HG03571 (cell line): ENCODE data around the gene PPFIA3.
A peak's percentile ranks its signal among the peaks of the same experiment; 100 is the strongest.
"Not testable (repeated sequence)": the region's sequence is repeated elsewhere in the genome, so short reads cannot be mapped to it uniquely, and the experiment has no call there.

Experiments
- ATAC-seq: cut with Tn5 transposase; IDR thresholded peaks from one replicate; pipeline ENCODE4 v1.9.1; 2021; ENCODE audit not compliant: unreplicated experiment

Gene PPFIA3

DNA sequence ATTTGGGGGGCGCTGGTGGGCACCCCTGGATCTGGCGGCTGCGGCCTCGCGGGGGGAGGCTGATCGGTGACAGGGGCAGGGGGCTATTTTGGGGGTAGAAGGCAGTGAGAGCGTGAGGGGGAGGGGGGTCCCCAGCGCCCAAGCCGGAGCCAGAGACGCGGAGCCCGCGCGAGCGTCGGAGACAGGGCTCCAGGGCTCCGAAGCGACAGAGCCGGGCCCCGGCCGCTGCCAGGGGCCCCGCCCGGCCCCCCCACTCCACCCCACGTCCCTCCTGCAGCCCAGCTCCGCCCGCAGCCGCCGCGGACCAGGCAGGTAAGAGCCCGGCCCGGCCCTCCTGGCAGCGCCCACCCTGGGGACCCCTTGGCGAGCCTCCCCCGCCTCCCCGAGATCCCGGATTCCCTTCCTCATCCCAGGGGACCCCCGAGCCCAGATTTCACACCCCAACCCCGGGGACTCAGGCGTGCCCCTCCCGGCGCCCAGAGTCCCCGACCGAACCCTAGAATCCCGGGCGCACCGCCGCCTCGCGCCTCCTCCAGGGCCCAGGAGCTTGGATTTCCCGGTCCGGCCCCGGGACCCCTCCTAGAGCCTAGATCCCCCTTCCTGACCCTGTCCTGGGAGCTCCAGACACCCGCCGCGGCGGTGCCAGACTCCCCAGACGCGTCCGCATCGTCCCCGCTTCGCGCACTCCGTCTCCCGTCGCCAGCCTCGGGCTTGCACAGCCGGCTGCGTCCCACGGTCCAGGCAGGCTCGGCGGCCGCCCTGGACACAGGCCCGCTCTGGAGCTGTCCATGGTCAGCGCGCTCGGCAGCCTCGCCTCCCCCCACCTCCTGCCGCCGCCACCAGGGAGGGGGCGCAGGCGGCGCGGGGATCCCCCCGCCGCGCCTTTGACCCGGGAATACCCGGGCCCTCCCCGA, at the start of gene PPFIA3:
Gene PPFIA3, plus strand, starts transcription at position 134 of the 914 bp plus-strand sequence. CDS start 8,330 bp downstream, outside the sequence.
- ATAC-seq = no peak

GRCh38 chr19:49070416-49070815, 48.9 kb upstream of the PPFIA3 start:
- no peak for ATAC-seq

DNA sequence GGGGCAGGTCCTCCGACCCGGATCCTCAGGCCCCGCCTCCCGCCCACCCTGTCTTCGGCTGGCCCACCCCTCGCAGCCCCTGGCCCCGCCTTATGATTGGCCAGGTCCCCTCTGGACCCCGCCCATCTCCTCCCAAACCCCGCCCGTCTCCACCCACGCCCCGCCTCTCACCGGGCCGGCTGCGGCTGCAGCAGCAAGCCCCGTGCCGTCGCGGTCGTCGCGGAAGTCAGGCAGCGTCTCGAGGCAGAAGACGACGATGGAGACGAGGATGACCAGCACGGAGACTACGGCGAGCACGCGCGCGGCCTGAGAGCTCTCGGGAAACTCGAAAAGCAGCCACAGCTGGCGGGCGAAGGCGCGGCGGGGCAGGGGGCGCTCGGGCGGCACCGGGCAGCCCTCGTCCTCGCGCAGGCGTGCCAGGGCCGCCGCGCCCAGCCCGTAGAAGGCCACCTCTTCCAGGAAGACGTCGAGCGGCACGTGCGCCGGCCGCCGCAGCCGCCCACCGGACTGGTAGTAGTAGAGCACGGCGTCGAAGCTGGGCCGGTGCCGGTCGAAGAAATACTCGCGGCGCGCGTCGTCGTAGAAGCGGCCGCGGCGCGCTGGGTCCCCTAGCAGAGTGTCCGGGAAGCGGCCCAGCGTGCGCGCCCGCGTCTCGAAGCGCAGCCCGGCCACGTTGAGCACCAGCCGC, 47.3 kb upstream of the PPFIA3 start:
- no peak for ATAC-seq

- ATAC-seq = no peak
These were observed 45.6 kb upstream of the PPFIA3 start for GRCh38 chr19:49073514-49074378.

DNA sequence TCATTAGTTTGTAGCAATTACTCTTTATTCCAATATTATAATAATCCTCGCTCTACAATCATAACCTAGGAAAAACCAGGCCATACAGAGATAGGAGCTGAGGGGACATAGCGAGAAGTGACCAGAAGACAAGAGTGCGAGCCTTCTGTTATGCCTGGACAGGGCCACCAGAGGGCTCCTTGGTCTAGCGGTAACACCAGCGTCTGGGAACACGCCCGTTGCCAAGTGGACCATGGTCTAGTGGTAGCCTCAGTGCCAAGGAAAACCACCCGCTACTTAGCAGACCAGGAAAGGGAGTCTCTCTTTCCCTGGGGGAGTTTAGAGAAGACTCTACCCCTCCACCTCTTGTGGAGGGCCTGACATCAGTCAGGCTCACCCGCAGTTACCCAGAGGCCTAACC, 44.5 kb upstream of the PPFIA3 start:
- ATAC-seq = not testable (repeated sequence)

- ATAC-seq = no peak
These were observed 39.0 kb upstream of the PPFIA3 start for GRCh38 chr19:49080392-49080791.

DNA sequence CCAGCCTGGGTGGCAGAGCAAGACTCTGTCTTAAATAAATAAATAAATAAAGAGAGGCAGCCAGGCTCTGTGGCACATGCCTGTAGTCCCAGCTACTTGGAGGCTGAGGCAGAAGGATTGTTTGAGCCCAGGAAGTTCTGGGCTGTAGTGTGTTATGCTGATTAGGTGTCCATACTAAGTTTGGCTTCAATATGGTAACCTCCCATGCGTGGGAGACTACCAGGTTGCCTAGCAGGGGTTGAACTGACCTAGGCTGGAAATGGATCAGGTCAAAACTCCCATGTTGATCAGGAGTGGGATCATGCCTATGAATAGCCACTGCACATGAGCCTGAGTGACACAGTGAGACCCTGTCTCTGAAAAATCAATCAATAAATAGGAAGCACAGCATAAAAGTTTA, 38.1 kb upstream of the PPFIA3 start:
- ATAC-seq = no peak

DNA sequence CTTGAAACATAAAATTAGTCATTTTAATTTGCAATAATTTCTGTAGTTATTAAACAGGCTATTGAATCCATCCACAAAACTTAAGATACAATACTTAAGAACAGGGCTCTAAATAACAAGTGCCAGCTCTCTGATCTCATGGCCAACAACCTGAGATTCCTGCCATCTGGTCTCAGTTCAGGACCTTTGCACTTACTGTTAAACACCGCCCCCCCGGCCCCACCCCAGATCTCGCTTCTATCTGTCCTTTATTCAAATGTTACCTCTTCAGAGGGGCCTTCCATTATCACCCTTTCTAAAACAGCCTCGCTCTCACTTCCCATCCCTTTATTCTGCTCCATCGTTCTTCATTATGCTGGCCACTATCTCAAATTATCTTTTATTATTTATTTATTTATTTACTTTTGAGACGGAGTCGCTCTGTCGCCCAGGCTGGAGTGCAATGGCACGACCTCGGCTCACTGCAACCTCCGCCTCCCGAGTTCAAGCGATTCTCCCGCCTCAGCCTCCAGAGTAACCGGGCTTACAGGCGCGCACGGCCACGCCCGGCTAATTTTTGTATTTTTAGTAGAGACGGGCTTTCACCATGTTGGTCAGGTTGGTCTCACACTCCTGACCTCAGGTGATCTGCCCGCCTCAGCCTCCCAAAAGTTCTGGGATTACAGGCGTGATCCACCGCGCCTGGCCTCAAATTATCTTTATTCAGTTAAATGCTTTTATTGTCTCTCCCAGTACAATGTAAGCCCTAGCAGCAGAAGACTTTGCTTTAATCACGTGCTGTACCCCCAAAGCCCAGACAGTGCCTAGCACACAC, 34.9 kb upstream of the PPFIA3 start:
- ATAC-seq = no peak

DNA sequence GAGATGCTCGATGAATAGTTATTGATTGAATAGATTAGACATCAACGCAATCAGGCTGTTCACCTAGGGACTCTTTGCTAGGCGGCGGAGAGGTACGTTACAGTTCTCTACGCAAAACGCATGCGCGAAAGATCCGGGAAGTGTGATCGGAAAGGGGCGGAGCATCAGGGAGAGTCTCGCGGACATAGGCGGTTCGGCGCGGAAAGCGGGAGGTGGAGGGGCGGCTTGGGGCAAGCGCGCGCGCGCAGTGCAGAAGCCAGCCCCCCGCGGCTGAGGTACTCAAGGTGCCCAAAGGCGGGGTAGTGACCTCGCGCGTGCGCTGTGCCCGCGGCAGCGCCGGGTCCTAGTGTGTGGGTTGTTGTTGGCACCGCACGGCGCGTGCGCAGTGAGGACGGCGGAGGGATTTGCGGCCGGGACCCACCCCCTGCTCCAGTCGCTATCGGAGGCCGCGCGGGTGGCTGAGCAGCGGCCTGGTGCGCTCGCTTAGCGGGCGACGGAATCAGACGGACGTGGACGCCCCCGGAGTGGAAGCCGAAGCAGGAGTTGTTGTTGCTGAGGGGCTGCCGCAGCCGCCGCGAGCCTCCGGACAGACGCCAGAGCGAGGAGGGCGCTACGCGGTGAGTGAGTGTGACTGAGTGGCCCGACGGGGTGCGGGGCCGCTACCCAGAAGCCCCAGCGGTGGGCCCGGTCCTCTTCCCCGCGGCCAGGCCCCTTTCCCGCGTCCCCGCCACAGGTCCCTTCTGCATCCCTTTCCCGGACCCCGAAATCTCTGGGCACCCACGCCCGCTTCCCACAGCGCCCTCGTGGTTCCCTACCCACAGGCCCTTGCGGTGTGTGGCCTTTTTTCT, 34.1 kb upstream of the PPFIA3 start, which contains the start of gene SNRNP70:
Gene SNRNP70, plus strand, starts transcription at position 432 of the 848 bp plus-strand sequence. CDS start 964 bp downstream, outside the sequence.
- ATAC-seq = peak; percentile 73

DNA sequence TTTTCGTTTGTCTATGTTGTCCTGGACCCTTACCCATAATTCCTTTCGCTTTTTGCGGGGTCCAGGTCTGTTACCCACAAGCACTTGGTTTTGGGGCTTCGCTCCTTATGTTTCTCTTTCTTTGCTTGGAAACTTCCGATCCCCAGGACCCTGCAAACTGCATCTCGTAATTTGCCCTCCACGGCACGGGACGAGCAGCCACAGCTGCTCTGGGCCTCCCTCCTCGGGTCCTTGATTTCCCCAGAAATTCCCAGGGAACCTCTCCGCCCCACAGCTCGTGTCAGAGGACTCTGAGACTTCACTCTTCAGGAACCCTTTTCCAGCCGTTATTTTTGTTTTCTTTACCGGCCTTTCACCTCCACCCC, 33.5 kb upstream of the PPFIA3 start:
- no peak for ATAC-seq

GRCh38 chr19:49086296-49086695, 33.0 kb upstream of the PPFIA3 start:
- ATAC-seq = no peak

DNA sequence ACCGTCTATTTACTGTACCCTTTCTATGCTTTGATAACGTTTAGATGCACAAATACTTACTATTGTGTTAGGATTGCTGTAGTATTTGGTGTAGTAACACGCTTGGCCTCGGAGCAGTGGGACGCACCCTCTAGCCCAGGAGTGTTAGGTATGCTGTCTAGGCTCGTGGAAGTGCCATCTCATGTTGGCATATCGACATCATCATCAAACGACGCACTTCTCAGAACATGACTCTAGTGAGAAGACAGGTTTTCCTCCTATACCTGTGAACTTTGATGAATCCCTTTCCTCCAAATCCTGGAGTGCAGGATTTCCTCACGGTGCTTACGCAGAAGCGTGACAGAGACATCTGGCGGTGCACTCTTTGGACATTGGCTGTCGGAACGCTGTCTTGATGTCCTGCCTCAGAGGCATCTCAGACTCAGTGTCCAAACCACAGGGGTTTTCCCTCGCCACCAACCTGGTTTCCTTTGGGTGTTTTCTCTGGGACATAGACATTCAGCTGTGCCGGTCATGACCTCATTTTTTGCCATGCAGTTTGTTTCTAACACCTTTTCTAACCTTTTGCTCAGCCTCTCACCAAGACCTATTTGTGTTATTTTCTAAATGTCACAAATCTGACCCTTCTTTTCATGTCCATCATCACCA, 27.8 kb upstream of the PPFIA3 start:
- no peak for ATAC-seq

- no peak for ATAC-seq
These were observed 26.7 kb upstream of the PPFIA3 start for GRCh38 chr19:49092686-49093085.

GRCh38 chr19:49094505-49095482, 24.6 kb upstream of the PPFIA3 start:
- no peak for ATAC-seq

DNA sequence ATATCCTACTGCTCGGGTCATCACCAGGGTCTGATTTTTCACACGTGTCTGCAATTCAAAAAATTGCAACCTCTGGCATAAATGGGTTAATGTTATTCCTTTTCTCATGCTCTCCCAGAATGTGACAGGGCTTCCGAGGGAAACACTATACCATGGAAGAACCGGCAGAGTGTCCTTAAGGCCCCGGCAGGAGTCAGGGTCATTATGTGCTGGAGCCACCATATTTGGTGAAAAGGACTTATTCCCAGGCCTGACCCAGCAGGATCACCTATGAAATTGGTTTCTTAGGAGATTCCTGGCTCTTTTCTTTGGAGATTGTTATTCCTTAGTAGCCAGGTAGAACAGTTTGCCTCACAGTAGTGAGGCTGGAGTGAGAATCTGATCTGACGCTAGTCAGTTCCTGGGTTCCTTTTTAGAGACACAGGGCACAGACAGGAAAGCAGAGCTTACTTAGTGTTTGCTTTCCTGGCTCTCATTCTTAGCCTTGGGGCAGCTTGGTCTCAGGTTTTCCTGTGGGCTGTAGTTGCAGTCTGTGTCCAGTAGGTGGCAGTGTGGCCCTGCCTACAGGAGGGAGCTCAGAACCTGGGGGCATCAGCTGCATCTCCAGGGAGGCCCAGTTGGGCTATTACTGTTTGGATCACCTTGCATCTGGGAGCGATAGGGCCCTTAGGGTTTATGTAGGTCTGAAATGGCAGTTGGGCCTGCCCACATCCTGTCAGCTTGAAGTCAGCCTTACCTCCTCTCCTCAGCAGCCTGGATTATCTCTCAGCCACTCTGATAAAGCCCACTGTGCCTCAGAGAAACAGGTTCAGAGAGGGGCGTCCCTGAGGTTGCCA, 21.7 kb upstream of the PPFIA3 start:
- no peak for ATAC-seq

- ATAC-seq = no peak
These were observed 20.5 kb upstream of the PPFIA3 start for GRCh38 chr19:49098795-49099194.

DNA sequence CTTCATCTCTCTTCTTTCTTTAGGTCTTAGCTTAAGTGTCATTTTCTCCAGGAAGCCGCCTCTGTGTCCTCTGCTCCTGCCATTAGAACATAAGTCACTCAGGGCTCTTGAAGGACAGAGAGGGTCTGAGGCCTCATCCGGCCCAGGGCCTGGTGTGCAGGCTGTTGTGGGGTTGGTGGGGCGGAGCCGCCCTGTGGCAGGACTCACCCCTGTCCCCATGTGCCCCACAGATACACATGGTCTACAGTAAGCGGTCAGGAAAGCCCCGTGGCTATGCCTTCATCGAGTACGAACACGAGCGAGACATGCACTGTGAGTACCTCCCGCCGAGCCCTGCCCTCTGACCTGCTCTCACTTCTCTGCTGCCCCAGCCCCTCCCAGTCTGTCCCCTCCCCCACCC, 18.2 kb upstream of the PPFIA3 start:
- no peak for ATAC-seq
